Activated T-cell treated with anti-CD3 and anti-CD28 coated beads, Interleukin-2, amount 50 U/mL, for 24 hours (primary cell): ENCODE results near the gene GULP1.

Experiments
- DNase-seq: peaks from one replicate; pipeline ENCODE4 v3.0.0-alpha.2; 2020
- H3K27ac Mint-ChIP-seq: 2 replicates; pipeline ENCODE4 v1.8.0; 2020; ENCODE audit warnings: mild to moderate bottlenecking, mixed read lengths
- H3K27me3 Mint-ChIP-seq: 2 replicates; pipeline ENCODE4 v1.8.0; 2020; ENCODE audit warnings: mixed read lengths
- H3K36me3 Mint-ChIP-seq: 2 replicates; pipeline ENCODE4 v1.8.0; 2020; ENCODE audit warnings: low read depth, mixed read lengths
- H3K4me1 Mint-ChIP-seq: 2 replicates; pipeline ENCODE4 v1.8.0; 2020; ENCODE audit warnings: low read depth, mixed read lengths
- H3K4me3 Mint-ChIP-seq: 2 replicates; pipeline ENCODE4 v1.8.0; 2020; ENCODE audit warnings: mild to moderate bottlenecking, moderate library complexity, mixed read lengths
- H3K9me3 Mint-ChIP-seq: 2 replicates; pipeline ENCODE4 v1.8.0; 2020; ENCODE audit warnings: mixed read lengths

Gene GULP1

DNA sequence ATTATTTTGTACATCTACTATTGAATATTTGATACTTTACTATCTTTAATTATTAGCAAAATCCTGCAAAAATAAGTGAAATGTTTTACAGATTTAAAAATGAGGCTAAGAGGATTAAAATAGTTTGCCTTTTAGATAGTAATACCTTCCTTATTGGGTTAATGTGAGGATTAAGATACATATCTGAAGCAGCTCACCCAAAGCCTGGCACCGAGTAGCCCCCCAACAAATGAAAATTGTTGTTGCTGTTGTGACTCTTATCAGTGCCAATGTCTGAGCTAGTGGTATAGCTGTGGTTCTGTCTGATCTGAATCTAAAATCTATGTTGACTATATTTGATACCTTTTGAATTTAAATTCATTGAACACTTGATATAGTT lies 34.6 kb downstream of the GULP1 start:
- H3K4me3 Mint-ChIP-seq, result no peak overlapping the region
- no peaks in the 10 kb centered on the region for H3K9me3 Mint-ChIP-seq
- no peak overlapping the region for H3K27ac Mint-ChIP-seq

DNA sequence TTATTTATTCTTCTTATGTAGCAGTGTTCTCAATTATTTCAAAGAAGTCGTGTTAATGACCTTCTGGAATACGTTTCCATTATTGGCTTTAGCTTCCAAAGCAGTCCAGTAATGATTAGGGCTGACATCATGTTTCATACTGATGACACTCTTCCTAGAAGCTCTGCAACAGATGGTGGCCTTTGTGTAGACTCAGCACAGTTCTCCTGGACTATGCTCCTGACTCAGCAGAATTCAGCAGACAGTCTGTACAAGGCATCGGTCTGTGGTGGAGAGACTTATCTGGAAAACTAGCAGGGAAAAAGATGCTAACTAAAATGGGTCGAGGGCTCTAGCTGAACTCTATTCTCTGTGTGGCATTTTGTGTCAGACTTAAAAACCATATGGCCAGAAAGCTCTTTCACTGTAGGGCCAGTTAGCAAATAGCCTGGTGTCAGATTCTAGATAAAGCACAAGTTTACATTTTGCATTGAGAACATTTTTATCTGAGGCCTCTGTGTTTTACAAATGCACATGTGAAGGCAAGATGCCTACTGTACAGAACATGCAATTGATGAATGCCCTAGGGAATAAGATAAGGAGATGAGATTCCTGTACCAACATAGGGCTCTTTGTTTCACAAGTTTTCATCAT lies 35.1 kb downstream of the GULP1 start:
- H3K4me3 Mint-ChIP-seq, result no peak overlapping the region
- no peak for DNase-seq
- H3K27ac Mint-ChIP-seq, result no peak overlapping the region
- H3K9me3 Mint-ChIP-seq, result no peaks in the 10 kb centered on the region
- no peaks in the 10 kb centered on the region for H3K27me3 Mint-ChIP-seq
- no peaks in the 10 kb centered on the region for H3K4me1 Mint-ChIP-seq
- no peaks in the 10 kb centered on the region for H3K36me3 Mint-ChIP-seq

More for the DNA sequence above, 34.6 kb downstream of the GULP1 start:
- Mint-ChIP-seq H3K27me3 (no peaks in the 10 kb centered on the region), H3K4me1 (no peaks in the 10 kb centered on the region), H3K36me3 (no peaks in the 10 kb centered on the region)
- DNase-seq, result no peak

DNA sequence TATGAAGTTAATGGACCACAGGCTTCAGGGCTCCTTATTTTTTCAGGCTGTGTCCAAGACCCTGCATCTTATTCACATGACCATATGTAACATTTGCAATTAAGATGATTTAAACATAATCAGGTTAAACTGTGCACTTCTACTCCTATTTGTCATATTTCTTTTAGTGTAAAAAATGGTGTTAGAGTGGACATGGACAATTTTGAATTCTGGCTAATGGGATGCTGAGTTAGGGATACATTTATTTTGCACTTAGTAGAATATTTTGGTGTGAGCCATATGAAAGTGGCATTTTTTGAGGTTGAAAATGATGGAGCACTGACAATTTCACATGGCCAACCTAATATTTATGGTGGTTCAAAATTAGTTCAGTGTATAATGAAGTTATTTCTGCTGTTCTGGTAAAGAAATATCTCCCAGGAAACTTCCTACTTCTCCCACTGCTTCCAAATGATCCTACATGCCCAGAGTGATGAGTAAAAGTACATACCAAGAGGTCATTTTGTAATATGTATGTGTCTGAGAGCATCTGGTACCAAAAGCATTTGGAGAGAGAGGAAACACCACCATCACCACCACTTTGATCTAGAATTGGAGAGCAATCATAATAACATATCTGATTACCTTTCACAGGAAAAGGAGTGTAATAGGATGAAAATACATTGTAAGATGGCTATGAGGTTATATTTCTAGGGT lies 36.0 kb downstream of the GULP1 start:
- H3K36me3 Mint-ChIP-seq, result no peaks in the 10 kb centered on the region
- no peaks in the 10 kb centered on the region for H3K4me1 Mint-ChIP-seq
- no peaks in the 10 kb centered on the region for H3K27me3 Mint-ChIP-seq
- no peak overlapping the region for H3K4me3 Mint-ChIP-seq
- H3K9me3 Mint-ChIP-seq, result no peaks in the 10 kb centered on the region
- DNase-seq, result no peak
- H3K27ac Mint-ChIP-seq, result no peak overlapping the region

DNA sequence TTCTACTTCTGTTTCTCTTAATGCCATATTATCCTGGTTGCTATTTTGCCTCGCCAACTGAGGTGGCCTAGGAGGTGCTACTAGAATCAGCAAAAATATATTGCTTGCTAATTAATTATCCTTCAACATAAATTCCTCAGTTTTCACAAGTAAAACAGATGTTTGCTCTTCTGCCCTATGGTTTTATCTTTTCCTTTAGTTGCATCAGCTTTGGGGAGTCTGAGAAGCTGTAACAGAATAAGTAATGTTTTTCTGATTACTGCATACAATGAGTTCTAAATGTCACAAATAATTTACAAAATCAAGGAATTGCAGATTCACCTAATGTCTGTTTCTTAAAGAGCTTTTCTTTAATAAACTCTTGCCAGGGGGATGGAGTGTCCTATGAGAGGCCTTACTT lies 36.7 kb downstream of the GULP1 start:
- H3K4me3 Mint-ChIP-seq, result no peak overlapping the region
- no peaks in the 10 kb centered on the region for H3K9me3 Mint-ChIP-seq
- no peaks in the 10 kb centered on the region for H3K27me3 Mint-ChIP-seq

DNA sequence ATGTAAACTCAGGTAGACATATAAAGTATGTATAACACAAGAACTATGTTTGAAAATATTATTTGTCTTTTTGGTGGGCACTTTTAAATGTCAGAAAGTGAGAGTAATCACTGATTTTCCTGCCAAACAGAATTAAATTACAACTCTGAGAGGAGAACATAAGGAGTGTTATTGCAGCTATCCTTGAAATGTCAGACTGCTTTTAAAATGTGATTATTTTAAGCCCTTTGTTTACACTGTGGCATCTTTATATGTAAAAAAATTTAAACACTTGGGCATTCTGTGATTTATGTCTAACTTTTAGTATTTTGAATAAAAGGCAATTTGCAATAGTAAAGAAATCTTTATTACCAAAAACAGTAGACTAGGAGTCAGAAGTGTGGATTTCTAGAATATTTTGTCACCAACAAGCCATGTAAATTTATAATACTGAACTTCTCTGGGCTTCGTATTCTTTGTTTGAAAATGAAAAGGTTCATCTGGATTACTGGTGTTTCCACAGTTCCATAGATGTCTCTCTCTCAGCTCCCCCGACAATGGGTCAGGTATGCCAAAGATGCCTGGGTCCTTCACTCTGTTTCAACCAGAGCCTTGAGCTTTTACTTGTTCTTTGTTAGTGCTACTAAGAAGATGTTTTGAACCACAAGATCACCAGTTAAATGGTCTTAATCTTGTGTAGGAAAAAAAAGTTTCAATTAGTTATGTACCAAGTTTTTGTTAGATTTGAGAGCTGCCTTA lies 38.8 kb downstream of the GULP1 start:
- Mint-ChIP-seq H3K36me3 (no peaks in the 10 kb centered on the region), H3K27ac (no peak overlapping the region), H3K4me3 (no peak overlapping the region), H3K27me3 (no peaks in the 10 kb centered on the region), H3K4me1 (no peaks in the 10 kb centered on the region), H3K9me3 (no peaks in the 10 kb centered on the region)
- no peak for DNase-seq

More for the DNA sequence above, 36.7 kb downstream of the GULP1 start:
- no peaks in the 10 kb centered on the region for H3K36me3 Mint-ChIP-seq
- no peak for DNase-seq
- no peaks in the 10 kb centered on the region for H3K4me1 Mint-ChIP-seq
- H3K27ac Mint-ChIP-seq, result no peak overlapping the region

DNA sequence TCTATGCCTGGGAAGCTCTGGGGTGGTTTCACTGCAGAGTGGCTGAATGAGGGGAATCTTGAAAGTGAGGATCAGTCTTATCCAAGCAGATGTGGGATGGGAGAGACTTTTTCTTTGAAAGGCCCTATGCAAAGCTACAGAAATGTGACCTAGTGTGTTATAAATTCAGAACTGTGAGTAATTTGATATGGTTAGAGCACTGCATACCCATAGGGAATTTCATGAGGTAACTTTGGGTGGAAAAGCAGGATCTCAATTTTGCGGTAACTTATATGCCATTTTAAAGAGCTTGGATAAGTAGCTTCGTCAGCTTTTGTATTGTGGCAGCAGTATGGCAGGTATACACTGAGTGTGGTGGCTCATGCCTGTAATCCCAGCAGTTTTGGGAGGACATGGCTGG lies 40.9 kb downstream of the GULP1 start:
- H3K4me1 Mint-ChIP-seq, result no peaks in the 10 kb centered on the region
- no peaks in the 10 kb centered on the region for H3K27me3 Mint-ChIP-seq
- no peak for DNase-seq
- H3K4me3 Mint-ChIP-seq, result no peak overlapping the region
- no peaks in the 10 kb centered on the region for H3K36me3 Mint-ChIP-seq
- H3K27ac Mint-ChIP-seq, result no peak overlapping the region
- no peaks in the 10 kb centered on the region for H3K9me3 Mint-ChIP-seq

DNA sequence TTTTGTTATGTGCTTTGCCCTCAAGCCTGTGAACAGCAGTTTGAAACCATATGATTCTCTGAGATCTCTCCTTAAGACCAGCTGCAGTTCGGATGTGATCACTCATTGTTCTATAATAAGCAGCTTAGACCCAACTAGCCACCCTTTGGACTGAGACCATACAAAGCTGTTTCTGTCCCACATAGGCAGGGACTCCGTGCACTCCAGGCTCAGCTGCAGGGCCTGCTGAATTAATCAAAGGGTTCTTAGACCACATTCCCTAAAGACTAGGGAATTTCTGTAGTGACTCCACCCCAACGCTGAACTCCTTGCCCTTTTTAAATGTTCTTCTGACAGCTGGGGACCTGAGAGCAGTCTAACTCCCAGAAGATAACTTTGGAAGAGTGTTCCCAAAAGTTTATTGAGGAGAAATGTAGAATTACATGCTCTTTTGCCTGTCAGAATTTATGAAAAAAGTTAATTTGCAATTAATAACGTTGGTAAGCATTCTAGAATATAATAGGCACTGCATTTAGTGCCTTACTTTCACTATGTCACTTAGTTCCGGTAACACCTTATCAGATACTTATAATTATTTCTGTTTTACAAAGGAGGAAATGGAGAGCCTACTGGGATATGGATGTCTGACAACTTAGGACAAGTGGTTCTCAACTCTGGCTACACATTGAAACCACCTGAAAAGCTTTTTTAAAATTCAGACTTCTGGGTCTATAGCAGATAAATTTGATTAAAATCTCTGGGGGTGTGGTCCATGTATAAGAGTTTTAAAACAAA lies 42.3 kb downstream of the GULP1 start:
- H3K4me1 Mint-ChIP-seq, result no peaks in the 10 kb centered on the region
- no peak overlapping the region for H3K4me3 Mint-ChIP-seq
- H3K36me3 Mint-ChIP-seq, result no peaks in the 10 kb centered on the region
- no peak overlapping the region for H3K27ac Mint-ChIP-seq
- DNase-seq, result no peak
- no peaks in the 10 kb centered on the region for H3K27me3 Mint-ChIP-seq
- no peaks in the 10 kb centered on the region for H3K9me3 Mint-ChIP-seq

DNA sequence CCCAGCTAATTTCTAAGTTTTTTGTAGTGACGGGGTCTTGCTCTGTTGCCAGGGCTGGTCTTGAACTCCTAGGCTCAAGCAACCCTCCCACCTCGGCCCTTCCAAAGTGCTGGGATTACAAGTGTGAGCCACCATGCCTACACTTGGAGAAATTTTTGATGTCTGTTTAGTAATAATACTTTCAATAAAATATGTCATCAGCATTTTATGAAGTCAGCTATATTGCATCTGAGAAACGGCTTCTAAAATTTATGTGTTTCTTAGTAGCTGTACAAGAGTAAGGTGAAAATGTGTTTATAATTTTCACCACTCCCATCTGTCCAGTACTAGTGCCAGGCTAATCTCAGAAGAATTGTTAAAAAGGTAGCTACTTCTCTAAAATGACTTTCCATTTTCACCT lies 46.8 kb downstream of the GULP1 start:
- no peaks in the 10 kb centered on the region for H3K36me3 Mint-ChIP-seq
- H3K4me3 Mint-ChIP-seq, result no peak overlapping the region
- no peak overlapping the region for H3K27ac Mint-ChIP-seq
- no peaks in the 10 kb centered on the region for H3K4me1 Mint-ChIP-seq
- no peaks in the 10 kb centered on the region for H3K9me3 Mint-ChIP-seq
- no peak for DNase-seq
- no peaks in the 10 kb centered on the region for H3K27me3 Mint-ChIP-seq

DNA sequence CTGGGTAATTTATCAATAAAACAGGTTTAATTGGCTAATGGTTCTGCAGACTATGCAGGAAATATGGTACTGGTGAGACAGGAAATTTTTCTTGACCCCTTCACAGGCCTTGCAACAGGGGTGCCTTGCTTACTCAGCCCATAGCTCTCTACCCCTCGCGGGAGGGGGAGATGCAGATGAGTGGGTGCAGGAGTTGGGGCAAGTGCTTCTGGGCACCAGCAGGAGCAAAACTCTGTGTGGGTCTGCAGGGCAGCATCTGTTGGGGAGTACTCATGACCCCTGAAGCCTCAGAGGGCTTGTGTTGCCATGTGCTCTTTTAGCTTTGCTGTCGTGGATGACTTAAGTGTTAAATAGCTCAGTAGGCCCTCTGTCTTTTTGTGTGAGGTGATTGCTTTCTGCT lies 48.6 kb downstream of the GULP1 start:
- Mint-ChIP-seq H3K27me3 (no peaks in the 10 kb centered on the region), H3K27ac (no peak overlapping the region), H3K4me3 (no peak overlapping the region), H3K36me3 (no peaks in the 10 kb centered on the region), H3K4me1 (no peaks in the 10 kb centered on the region), H3K9me3 (no peaks in the 10 kb centered on the region)
- DNase-seq, result no peak

DNA sequence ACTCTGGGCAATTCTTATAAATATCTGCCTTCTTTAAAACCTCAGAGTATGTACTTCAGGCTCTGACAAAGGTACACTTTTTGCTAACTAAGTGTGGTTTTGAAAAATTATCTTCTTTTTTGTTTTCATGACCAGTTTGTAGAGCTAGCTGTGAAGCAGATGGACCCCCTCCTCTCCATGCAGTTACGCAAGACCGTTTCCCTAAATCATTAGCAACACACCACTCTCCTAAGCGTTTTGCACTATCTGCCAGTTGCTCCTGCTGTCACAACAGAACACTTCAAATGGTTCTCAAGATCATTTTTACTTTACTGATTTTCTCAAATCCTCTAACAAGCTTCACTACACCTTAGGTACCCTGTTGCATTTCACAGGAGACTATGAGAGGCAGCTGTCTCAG lies 53.3 kb downstream of the GULP1 start:
- no peak for DNase-seq
- Mint-ChIP-seq H3K27ac (no peak overlapping the region), H3K4me3 (no peak overlapping the region), H3K4me1 (no peaks in the 10 kb centered on the region), H3K27me3 (no peaks in the 10 kb centered on the region), H3K36me3 (no peaks in the 10 kb centered on the region), H3K9me3 (no peaks in the 10 kb centered on the region)

DNA sequence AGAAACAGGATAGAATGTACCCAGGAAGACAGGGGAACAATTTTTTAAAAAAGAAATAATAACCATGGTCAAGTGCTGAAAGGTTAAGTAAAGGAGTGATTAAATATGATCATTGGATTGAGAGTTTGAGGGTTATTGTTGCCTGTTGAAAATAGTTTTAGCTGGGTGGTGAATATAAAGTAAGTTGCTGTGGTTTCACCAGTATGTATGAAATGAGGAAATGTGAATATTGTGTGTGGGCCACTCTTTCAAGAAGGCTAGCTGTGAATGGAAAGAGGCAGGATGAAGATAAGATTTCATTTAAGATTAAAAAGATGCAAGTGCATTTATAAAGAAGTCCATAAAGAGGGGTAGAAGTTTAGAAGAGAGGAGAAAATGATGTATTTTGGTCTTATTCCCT lies 53.8 kb downstream of the GULP1 start:
- no peak overlapping the region for H3K27ac Mint-ChIP-seq
- no peaks in the 10 kb centered on the region for H3K9me3 Mint-ChIP-seq
- DNase-seq, result no peak
- no peaks in the 10 kb centered on the region for H3K4me1 Mint-ChIP-seq
- H3K27me3 Mint-ChIP-seq, result no peaks in the 10 kb centered on the region
- no peak overlapping the region for H3K4me3 Mint-ChIP-seq
- no peaks in the 10 kb centered on the region for H3K36me3 Mint-ChIP-seq

DNA sequence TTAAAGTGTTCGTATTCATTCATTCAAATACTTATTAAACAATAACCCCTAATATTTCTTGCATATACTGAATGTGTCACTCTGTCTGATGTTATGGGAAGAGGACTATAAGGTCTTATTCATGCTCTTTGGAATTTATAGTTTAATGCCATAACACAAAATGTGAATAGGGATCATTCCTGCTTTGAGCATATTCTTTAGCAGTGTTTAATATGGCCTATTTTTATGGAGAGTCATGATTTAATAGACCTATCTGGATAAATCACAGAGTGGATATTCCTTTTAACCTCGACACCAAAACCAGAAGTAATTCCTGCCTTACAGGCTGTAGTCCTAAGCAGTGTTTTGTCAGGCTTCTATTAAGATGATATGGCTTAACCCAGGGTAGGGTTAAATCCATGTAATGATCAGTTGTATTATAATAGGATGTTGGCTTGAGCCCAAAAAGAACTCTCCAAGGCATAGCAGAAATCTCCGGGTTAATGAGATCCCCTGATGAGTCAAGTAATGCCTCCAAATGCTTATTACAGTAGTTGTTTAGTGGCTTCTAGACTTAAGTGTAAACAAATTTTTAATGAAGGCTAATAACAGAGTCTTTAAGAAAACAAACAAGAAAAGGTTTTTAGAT lies 54.3 kb downstream of the GULP1 start:
- Mint-ChIP-seq H3K27me3 (no peaks in the 10 kb centered on the region), H3K4me3 (no peak overlapping the region), H3K27ac (no peak overlapping the region), H3K9me3 (no peaks in the 10 kb centered on the region), H3K36me3 (no peaks in the 10 kb centered on the region), H3K4me1 (no peaks in the 10 kb centered on the region)
- no peak for DNase-seq

DNA sequence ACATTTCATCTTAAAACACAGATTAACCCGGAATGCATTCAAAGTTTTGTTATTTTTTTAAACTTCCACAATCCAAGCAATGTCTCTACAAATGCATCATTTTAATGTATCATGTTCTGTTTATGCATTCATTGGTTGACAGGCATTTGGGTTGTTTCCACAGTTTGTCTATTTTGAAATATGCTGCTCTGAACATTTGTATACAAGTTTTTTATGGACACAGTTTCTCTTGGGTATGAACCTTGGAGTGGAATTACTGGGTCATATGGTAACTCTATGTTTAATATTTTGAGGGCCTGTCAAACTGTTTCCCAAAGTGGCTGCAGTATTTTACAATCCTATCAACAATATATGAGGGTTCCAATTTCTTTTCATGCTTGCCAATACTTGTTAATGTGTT lies 57.3 kb downstream of the GULP1 start:
- no peaks in the 10 kb centered on the region for H3K4me1 Mint-ChIP-seq
- no peak for DNase-seq
- H3K36me3 Mint-ChIP-seq, result no peaks in the 10 kb centered on the region
- no peak overlapping the region for H3K27ac Mint-ChIP-seq
- no peaks in the 10 kb centered on the region for H3K9me3 Mint-ChIP-seq
- H3K4me3 Mint-ChIP-seq, result no peak overlapping the region
- H3K27me3 Mint-ChIP-seq, result peaks cover 3% of the 10 kb centered on the region

DNA sequence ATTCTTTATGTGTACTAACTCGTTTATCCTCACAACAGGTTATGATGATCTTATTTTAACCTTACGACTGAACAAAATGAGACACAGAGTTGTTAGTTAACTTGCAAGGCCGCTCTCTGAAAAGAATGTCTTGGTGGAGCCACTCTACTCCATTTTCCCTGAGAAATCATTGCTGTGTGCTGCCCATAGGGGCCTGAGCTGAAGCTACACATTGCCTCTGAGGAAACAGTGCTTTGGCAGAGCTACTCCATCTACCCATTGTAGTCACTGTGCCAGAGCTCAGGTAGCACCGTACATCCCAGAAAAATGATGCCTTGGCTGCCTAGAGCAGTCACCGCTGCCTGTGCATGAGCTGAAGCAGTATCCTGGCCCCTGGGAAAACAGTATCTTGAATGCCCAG lies 61.6 kb downstream of the GULP1 start:
- no peak overlapping the region for H3K4me3 Mint-ChIP-seq
- H3K27me3 Mint-ChIP-seq, result peaks cover 3% of the 10 kb centered on the region
- no peak overlapping the region for H3K27ac Mint-ChIP-seq
- H3K9me3 Mint-ChIP-seq, result no peaks in the 10 kb centered on the region
- DNase-seq, result no peak
- no peaks in the 10 kb centered on the region for H3K36me3 Mint-ChIP-seq
- H3K4me1 Mint-ChIP-seq, result no peaks in the 10 kb centered on the region
